ENCODE results near the gene C2orf80.
"Not testable (repeated sequence)": the region's sequence is repeated elsewhere in the genome, so short reads cannot be mapped to it uniquely, and the experiment has no call there.

The C2orf80 gene

DNA sequence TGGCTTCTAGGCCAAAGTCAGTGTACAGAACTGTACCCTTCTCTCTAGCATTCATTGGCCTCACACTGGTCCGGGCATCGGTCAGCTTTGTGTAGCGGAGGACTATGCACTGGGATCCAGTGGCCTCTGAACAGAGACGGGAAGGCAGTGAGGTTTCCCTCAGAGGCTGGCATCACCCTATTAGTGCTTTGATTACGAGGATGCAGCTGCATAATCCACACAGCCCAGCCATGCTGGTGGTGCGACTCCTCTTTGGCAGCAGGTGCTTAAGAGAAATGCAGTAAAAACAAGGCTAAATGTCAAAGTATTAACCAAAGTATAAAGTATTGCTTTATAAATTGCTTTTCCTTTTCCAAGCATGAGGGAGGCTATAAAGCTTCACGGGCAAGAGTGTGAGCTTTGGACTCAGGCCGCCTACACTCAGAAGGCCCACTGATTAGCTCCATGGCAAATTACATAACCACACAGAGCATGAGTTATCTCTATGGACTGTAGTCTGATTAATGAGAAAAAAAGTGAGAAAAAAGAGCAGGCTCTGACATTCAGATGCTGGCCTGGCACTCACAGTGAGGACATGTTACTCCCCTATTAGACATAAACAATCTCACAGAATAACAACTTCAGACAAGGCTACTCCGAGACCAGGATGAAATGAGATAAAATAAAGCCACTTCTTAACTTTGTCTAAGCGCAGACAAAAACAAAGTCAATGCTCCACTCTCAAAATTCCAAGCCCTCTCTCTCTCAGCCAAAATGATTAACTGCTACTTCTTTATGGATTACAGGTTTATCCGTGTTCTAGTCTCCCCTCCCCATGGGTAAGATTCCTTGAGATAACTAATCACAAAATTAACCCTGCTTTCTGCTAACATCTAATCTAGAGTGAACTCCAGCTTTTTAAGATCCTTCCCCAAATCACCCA, 53.8 kb downstream of the C2orf80 start:
- DNase-seq (ENCODE audit: low read depth), result no peak

DNA sequence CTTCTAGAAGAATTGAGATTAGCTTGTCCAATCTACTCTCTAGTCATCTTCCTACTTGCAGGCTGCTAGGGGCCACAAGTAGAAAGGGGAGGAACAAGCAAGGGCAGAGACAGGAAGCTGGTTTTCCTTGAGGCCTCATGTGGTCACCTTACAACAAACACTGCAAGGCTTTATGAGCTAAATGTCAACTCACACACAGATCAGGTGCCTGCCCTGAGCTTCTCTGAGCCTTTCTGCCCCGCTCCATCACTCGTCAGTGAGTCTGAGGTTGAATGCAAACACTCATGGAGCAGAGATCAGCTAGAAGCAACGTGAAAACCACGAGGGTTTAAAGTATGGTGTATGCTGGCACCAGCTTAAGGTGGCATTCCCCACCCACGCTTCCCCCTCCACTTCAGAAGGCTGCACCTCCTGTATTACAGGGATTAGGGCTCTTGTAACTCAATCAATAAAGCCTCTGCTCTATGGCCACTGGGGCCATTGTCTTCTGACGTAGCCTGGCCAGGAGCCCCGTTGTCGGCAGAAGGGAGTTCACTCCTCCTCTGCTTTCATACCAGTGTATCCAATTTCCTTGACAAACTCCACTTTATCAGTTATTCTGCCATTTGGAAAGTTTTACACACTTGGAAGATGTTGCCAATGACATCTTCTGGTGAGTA, 54.8 kb downstream of the C2orf80 start:
- no peak for DNase-seq (ENCODE audit: low read depth)

DNA sequence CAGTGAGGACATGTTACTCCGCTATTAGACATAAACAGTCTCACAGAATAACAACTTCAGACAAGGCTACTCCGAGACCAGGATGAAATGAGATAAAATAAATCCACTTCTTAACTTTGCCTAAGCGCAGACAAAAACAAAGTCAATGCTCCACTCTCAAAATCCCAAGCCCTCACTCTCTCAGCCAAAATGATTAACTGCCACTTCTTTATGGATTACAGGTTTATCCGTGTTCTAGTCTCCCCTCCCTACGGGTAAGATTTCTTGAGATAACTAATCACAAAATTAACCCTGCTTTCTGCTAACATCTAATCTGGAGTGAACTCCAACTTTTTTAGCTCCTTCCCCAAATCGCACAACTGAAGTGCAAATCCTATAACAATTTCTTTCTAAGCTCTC, 59.1 kb downstream of the C2orf80 start:
- DNase-seq (ENCODE audit: low read depth), result no peak

DNA sequence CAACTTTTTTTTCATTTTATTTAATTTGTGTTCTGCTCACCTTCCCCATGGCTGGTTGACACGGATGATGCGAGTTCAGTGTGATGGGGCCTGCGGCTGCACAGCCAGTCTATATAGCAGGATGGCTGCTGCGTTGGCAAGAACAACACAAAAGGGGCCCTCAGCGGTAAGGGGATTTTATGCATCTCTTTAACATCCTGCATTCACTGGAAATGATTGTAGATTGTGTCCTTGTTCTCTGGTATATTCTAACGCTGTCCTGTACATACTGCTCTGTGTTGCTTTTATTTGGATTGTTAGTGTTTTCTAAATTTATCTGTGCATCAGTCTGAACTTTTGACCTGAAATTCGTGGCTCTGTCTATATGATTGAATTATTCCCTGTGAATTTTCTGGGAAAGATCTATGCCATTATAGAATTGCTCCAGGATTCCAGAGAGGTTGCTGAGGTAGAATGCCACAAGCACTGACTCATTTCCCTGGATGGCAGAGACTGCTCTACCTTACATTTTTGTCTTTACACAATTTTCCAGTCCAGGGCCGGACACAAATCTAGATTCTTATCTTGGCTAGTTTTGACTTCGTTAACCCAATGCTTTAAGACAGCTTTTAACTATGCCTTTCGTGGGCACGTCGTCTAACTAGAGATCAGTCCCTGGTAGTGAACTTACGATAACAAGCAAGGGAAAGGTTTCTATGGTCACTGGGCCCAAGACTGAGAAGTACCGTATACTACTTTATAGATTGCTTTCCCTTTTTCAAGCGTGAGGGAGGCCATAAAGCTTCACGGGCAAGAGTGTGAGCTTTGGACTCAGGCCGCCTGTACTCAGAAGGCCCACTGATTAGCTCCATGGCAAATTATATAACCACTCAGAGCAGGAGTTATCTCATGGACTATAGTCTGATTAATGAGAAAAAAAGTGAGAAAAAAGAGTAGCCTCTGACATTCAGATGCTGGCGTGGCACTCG, 59.8 kb downstream of the C2orf80 start, which contains the start of gene CRYGC:
TSS of gene CRYGC (minus strand) at position 85 of the 968 bp plus-strand sequence. CDS start at position 49, 36 bp downstream.
- DNase-seq (ENCODE audit: low read depth), result no peak

DNA sequence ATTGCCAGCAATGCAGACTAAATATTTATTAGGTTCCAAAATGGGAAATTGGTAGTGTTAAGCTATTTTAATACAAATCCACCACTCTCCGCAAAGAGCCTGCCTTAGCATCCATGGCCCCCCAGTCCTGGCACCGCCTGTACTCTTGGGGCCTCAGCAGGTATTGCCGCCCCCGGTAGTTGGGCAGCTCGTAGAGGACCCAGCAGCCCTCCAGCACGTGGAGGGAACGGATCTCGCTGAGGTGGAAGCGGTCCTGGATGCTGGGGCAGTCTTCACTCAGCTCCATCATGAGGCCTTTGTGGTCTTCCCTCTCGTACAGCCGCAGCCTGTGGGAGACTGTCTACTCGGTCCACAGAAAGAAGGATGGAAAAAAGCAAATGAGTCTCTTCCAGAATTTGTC, 61.7 kb downstream of the C2orf80 start:
- no peak for DNase-seq (ENCODE audit: low read depth)

DNA sequence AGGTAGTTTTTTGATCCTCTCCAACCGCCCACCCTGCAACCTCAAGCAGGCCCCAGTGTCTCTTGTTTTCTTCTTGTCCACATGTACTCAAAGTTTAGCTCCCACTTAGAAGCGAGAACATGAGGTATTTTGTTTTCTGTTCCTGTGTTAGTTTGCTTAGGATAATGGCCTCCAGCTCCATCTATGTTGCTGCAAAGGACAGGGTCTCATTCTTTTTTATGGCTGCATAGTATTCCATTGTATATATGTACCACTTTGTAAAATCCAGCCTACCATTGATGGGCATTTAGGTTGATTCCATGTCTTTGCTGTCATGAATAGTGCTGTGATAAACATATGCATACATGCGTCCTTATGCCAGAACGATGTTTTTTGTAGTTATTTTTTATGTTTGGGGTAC, 62.7 kb downstream of the C2orf80 start:
- no peak for DNase-seq (ENCODE audit: low read depth)

DNA sequence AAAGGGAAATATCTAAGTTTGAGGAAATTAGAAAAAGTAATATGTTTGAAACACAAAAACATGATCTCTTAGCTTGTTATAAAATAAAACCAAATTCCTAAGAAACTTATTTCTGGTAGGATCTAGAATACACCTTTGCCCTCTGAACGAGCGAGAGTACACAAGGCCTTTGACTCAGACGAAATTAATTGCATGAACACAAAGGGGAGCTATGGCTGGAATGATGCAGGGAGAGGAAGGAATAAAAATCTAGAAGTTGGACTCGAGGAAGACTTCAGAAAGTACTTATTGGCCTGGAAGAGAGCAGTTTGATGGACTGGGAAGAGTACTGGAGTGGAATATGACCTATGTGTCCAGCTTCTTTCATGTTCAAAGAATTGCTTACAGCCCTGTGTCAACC, 64.6 kb downstream of the C2orf80 start:
- DNase-seq (ENCODE audit: low read depth), result no peak

DNA sequence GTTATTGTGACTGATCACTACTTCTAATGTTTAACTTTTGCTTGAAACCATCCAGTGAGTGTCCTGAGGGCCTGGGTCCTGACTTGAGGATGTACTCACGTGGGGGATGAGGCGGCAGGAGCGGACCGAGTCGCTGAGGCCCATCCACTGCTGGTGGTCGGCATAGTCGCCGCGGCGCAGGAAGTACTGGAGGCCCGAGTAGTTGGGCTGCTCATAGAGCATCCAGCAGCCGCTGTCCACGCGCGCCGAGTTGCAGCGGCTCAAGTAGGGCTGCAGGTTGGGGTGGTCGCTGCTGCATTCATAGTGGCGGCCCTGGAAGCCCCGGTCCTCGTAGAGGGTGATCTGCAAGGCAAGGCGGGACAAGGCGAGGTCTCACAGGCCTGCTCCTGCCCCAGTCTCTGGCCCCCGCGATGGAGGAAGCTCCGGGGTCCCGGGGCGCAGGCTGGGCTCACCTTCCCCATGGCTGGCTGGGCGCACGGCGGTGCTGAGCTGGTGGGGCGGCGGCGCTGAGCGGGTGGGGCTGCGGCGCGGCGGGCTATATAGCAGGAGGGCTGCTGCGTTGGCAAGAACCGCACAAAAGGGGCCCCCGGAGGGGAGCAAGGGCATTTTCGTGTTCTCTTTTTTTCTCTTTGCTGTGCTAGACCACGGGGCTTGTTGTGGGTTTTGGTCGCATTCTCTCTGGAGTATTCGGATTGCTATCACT, 65.7 kb downstream of the C2orf80 start, which contains the start of gene CRYGD:
TSS of gene CRYGD (minus strand) at position 512 of the 703 bp plus-strand sequence. CDS start at position 461, 51 bp downstream.
- DNase-seq (ENCODE audit: low read depth), result not testable (repeated sequence)

DNA sequence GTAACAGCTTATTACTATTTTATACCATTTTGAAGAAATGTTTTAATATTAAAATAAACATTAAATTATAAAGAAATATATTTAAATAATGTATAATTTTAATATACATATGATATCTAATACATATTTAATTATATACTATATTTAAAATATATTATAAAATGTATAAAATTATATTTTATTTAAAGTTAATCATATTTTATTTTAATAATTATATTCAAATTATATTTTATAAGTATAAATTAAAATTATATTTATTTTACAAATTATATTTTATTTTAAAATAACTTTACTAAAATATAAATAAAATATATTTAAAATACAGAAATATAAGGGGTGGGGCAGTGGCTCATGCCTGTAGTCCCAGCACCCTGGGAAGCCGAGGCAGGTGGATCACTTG, 67.6 kb downstream of the C2orf80 start:
- no peak for DNase-seq (ENCODE audit: low read depth)

DNA sequence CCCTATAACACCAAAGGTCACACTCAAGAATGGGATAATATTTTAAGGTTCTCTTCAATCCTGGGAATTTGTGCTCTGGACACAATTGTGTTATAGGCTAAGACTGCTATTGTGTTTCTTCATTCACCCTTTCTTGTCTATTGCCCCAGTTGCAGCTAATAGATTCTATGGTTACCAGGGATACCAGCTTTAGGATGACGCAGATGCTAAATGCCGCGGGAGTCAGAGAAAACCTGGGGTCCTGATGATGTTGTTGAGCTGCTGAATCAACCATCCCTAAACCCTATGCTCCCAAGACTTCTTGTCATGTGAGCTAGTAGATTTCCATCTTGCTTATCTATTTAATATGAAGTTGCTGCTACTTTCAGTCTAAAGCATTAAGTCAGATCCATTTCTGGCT, 70.9 kb downstream of the C2orf80 start:
- no peak for DNase-seq (ENCODE audit: low read depth)

DNA sequence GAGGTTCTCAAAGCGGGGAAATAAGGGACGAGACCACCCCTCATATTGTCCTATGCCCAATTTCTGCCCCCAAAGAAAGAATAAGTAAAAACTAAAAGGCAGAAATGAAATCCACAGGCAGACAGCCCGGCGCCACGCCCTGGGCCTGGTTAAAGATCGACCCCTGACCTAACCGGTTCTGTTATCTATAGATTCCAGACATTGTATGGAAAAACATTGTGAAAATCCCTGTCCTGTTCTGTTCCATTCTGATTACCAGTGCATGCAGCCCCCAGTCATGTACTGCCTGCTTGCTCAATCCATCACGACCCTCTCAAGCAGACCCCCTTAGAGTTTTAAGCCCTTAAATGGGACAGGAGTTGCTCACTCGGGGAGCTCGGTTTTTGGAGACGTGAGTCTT, 72.4 kb downstream of the C2orf80 start:
- not testable (repeated sequence) for DNase-seq (ENCODE audit: low read depth)
